H1 (cell line): Measurements from ENCODE around the gene CNST. TPM values are rescaled to one million over a fixed set of nuclear protein-coding genes. Genes with fewer than 3 reads are reported as not detected.

ENCODE experiments used
- CTCF ChIA-PET: fragments of 300-600 bp; sonication (Branson Sonifier 250); formaldehyde crosslinking; loops from one replicate; lab custom pipeline; 2021; ENCODE audit not compliant: partially characterized antibody; lab: Charles Lee
- POLR2A ChIA-PET: fragments of 300-600 bp; sonication (Branson Sonifier 250); formaldehyde crosslinking; loops from one replicate; lab custom pipeline; 2021; ENCODE audit warnings: inconsistent platforms; ENCODE audit not compliant: partially characterized antibody; lab: Charles Lee
- DNase-seq, 2 experiments: peaks; one replicate each; pipeline versions ENCODE4 v3.0.0 to v3.0.0-alpha.2; 2010 to 2022; ENCODE audit warnings: low spot score in 2 of 2, low read depth in 1 of 2, mixed read lengths in 1 of 2
- FAIRE-seq: peaks from 2 replicates; lab custom pipeline; 2011; peaks lifted over from hg19 to GRCh38; lab: Jason Lieb, UNC
- H2AFZ ChIP-seq: 2 replicates; pipeline ENCODE4 v1.8.1; 2012; ENCODE audit warnings: low read length, inconsistent platforms
- H2AK5ac ChIP-seq: 2 replicates; pipeline ENCODE4 v1.6.1; 2013; ENCODE audit warnings: low read depth, low read length
- H2BK120ac ChIP-seq: replicated peaks from 2 replicates; pipeline ENCODE3; 2013; ENCODE audit warnings: low read depth, low read length, inconsistent platforms
- H2BK12ac ChIP-seq: 2 replicates; pipeline ENCODE4 v1.6.1; 2013; ENCODE audit warnings: low read depth, low read length
- H2BK15ac ChIP-seq: 2 replicates; pipeline ENCODE4 v1.6.1; 2013; ENCODE audit warnings: low read length
- H2BK20ac ChIP-seq: 2 replicates; pipeline ENCODE4 v1.6.1; 2013; ENCODE audit warnings: low read length
- H2BK5ac ChIP-seq: 2 replicates; pipeline ENCODE4 v1.6.1; 2013; ENCODE audit warnings: low read depth, low read length
- H3K14ac ChIP-seq: 2 replicates; pipeline ENCODE4 v1.6.1; 2013; ENCODE audit warnings: inconsistent platforms; ENCODE audit not compliant: insufficient read length
- H3K18ac ChIP-seq: 2 replicates; pipeline ENCODE4 v1.6.1; 2013; ENCODE audit warnings: low read length; ENCODE audit errors: extremely low read depth
- H3K23ac ChIP-seq: 2 replicates; pipeline ENCODE4 v1.6.1; 2013; ENCODE audit warnings: inconsistent platforms; ENCODE audit not compliant: insufficient read length
- H3K23me2 ChIP-seq: 2 replicates; pipeline ENCODE4 v1.6.1; 2013; ENCODE audit warnings: low read depth, low read length
- H3K27ac ChIP-seq: 2 replicates; pipeline ENCODE4 v1.6.1; 2011; ENCODE audit warnings: low read depth, low read length, inconsistent platforms
- H3K27me3 ChIP-seq, 4 experiments: replicated peaks in 1 of 4; 1 replicate in 1 of 4; 2 replicates in 3 of 4; pipeline versions ENCODE4 v1.6.1 to v1.8.1; 2011 to 2013; ENCODE audit warnings: low read length in 3 of 4, mild to moderate bottlenecking in 3 of 4, inconsistent platforms in 2 of 4, mixed read lengths in 2 of 4, moderate library complexity in 1 of 4; ENCODE audit not compliant: control insufficient read depth in 3 of 4, insufficient read depth in 3 of 4; ENCODE audit errors: extremely low read depth in 1 of 4
- H3K36me3 ChIP-seq, 4 experiments: 2 replicates each; pipeline versions ENCODE4 v1.6.1 to v1.8.1; 2011 to 2013; ENCODE audit warnings: mild to moderate bottlenecking in 4 of 4, low read length in 3 of 4, moderate library complexity in 2 of 4, control low read depth in 1 of 4, inconsistent platforms in 1 of 4; ENCODE audit not compliant: insufficient read depth in 4 of 4, control insufficient read depth in 2 of 4
- H3K4ac ChIP-seq: replicated peaks from 2 replicates; pipeline ENCODE3; 2013; ENCODE audit warnings: low read length, low read depth, mixed read lengths, inconsistent platforms; ENCODE audit not compliant: insufficient read length
- H3K4me1 ChIP-seq, 4 experiments: replicated peaks in 1 of 4; 1 replicate in 1 of 4; 2 replicates in 3 of 4; pipeline versions ENCODE4 v1.6.1 to v1.8.1; 2011 to 2013; ENCODE audit warnings: low read length in 3 of 4, inconsistent platforms in 2 of 4, mixed read lengths in 1 of 4; ENCODE audit not compliant: insufficient read depth in 4 of 4, control insufficient read depth in 3 of 4
- H3K4me2 ChIP-seq, 2 experiments: 2 replicates each; pipeline versions ENCODE4 v1.6.1 to v1.8.1; 2011 to 2013; ENCODE audit warnings: low read depth in 2 of 2, low read length in 2 of 2, control low read depth in 1 of 2, inconsistent platforms in 1 of 2, mild to moderate bottlenecking in 1 of 2; ENCODE audit not compliant: insufficient read depth in 1 of 2
- H3K4me3 ChIP-seq, 4 experiments: fragments of 200-600, 300-600 bp in 1 of 4; sonication (generic), shearing (Covaris generic), sonication (Bioruptor Twin) in 1 of 4; 2 replicates each; pipeline versions ENCODE4 v1.5.1 to v1.8.1; 2011 to 2016; ENCODE audit warnings: low read length in 4 of 4, low read depth in 3 of 4, control low read depth in 2 of 4, inconsistent platforms in 2 of 4, mild to moderate bottlenecking in 2 of 4, mixed read lengths in 1 of 4, moderate library complexity in 1 of 4; ENCODE audit not compliant: insufficient read depth in 2 of 4; ENCODE audit errors: extremely low read depth in 1 of 4
- H3K56ac ChIP-seq: replicated peaks from 2 replicates; pipeline ENCODE3; 2013; ENCODE audit warnings: low read depth, mild to moderate bottlenecking, mixed read lengths, low read length, inconsistent platforms; ENCODE audit not compliant: insufficient read length
- H3K79me1 ChIP-seq: 2 replicates; pipeline ENCODE4 v1.6.1; 2013; ENCODE audit warnings: low read depth, low read length, control low read depth
- H3K79me2 ChIP-seq, 2 experiments: 2 replicates each; pipeline versions ENCODE4 v1.6.1 to v1.8.1; 2012 to 2013; ENCODE audit warnings: low read length in 2 of 2, mild to moderate bottlenecking in 2 of 2, inconsistent platforms in 1 of 2; ENCODE audit not compliant: insufficient read depth in 2 of 2, control insufficient read depth in 1 of 2
- H3K9ac ChIP-seq, 4 experiments: replicated peaks in 1 of 4; 1 replicate in 1 of 4; 2 replicates in 3 of 4; pipeline versions ENCODE4 v1.6.1 to v1.8.1; 2011 to 2013; ENCODE audit warnings: low read depth in 3 of 4, low read length in 3 of 4, control low read depth in 2 of 4, mild to moderate bottlenecking in 2 of 4, moderate library complexity in 2 of 4, inconsistent platforms in 1 of 4; ENCODE audit errors: extremely low read depth in 1 of 4
- H3K9me3 ChIP-seq, 2 experiments: 2 replicates each; pipeline versions ENCODE4 v1.6.1 to v1.8.1; 2012 to 2013; ENCODE audit warnings: mild to moderate bottlenecking in 2 of 2, moderate library complexity in 2 of 2, control low read depth in 1 of 2, inconsistent platforms in 1 of 2, low read depth in 1 of 2, low read length in 1 of 2, mixed read lengths in 1 of 2; ENCODE audit not compliant: insufficient read depth in 2 of 2
- H4K20me1 ChIP-seq, 2 experiments: replicated peaks in 1 of 2; 2 replicates each; pipeline versions ENCODE3 to v1.8.1; 2011 to 2013; ENCODE audit warnings: inconsistent platforms in 2 of 2, low read length in 2 of 2, mild to moderate bottlenecking in 1 of 2; ENCODE audit not compliant: insufficient read depth in 2 of 2, control insufficient read depth in 1 of 2
- H4K5ac ChIP-seq: 2 replicates; pipeline ENCODE4 v1.6.1; 2013; ENCODE audit warnings: low read length, low read depth, mixed read lengths, inconsistent platforms; ENCODE audit not compliant: insufficient read length
- H4K8ac ChIP-seq: 2 replicates; pipeline ENCODE4 v1.8.0; 2013; ENCODE audit warnings: mild to moderate bottlenecking, moderate library complexity, low read length, inconsistent platforms; ENCODE audit not compliant: insufficient read depth; ENCODE audit errors: extremely low read depth
- H4K91ac ChIP-seq: replicated peaks from 2 replicates; pipeline ENCODE3; 2013; ENCODE audit warnings: low read length, mixed read lengths, inconsistent platforms; ENCODE audit not compliant: insufficient read length
- EGR1 ChIP-seq: IDR thresholded peaks from 2 replicates; pipeline ENCODE4 v1.6.1; 2011; ENCODE audit warnings: low read depth, low read length, borderline replicate concordance
- EZH2 ChIP-seq: fragments of 200-600 bp; sonication (generic); IDR thresholded peaks from 2 replicates; pipeline ENCODE4 v1.7.1; 2012; ENCODE audit warnings: low read depth, mild to moderate bottlenecking, moderate library complexity, low read length, inconsistent platforms; ENCODE audit not compliant: severe bottlenecking
- POLR2A ChIP-seq, 2 experiments: IDR thresholded peaks; 1 replicate in 1 of 2; 2 replicates in 1 of 2; pipeline ENCODE4 v1.6.1; 2011; ENCODE audit warnings: low read depth in 2 of 2, low read length in 2 of 2, mild to moderate bottlenecking in 2 of 2; ENCODE audit errors: control extremely low read depth in 1 of 2
- WGBS, 2 experiments: shearing (Covaris generic) in 1 of 2; methylation state at CpG; one replicate each; pipeline versions ENCODE4 v1.1.6 to v1.1.7; 2013 to 2015; ENCODE audit warnings: low lambda C conversion rate in 2 of 2, mixed read lengths in 2 of 2, inconsistent platforms in 1 of 2, low coverage in 1 of 2, missing lambda C conversion rate in 1 of 2; ENCODE audit not compliant: insufficient replicate concordance in 2 of 2, insufficient coverage in 1 of 2, insufficient read length in 1 of 2; ENCODE audit errors: extremely low coverage in 1 of 2, missing lambda C conversion rate in 1 of 2; 5-methylcytosine and 5-hydroxymethylcytosine counted together
- polyA plus RNA-seq, 7 experiments: library from polyadenylated mRNA; depleted of rRNA in 3 of 7; stranded (reverse) in 5 of 7; unstranded in 2 of 7; fragments of >200 nt in 5 of 7; fragments of 200-250 nt in 2 of 7; gene quantifications; 1 replicate in 5 of 7; 2 replicates in 1 of 7; 4 replicates in 1 of 7; pipeline versions ENCODE4 v1.2.1 to v1.2.3, GENCODE V29; 2011 to 2013; ENCODE audit warnings: missing spikeins in 2 of 7, mixed read lengths in 2 of 7
- total RNA-seq: library from RNA; stranded (reverse); fragmentation: NEBNext Ultra II Directional; extraction: Animal tissue kit (Norgen Biotek cat#: 25700); gene quantifications from 2 replicates; pipeline ENCODE4 v1.2.1, GENCODE V29; 2021

The CNST gene
- total and polyA plus RNA-seq, 2 of the 8 experiments (the other 6 are each of a cell fraction or from before 2014, with no cell fraction given), result 5.3 to 21.3 TPM

- no peak overlapping the region for H2BK5ac ChIP-seq
- no peaks in the 10 kb centered on the region for H3K27me3 ChIP-seq
- no peaks in the 10 kb centered on the region for H3K23me2 ChIP-seq
- no peak overlapping the region for H2BK120ac ChIP-seq
- ChIA-PET POLR2A (interaction anchor here (2.5 kb wide), 1 partner anchor 28 kb away, joined by 7 read pairs; the partner anchor contains the start of gene SCCPDH), CTCF (interaction anchor here (0.6 to 11.0 kb wide), 24 partner anchors 9 to 755 kb away, joined by 3 to 91 read pairs (median 4); partner anchors contain the start of gene CNST)
- H3K23ac ChIP-seq, result no peak overlapping the region
- H2AFZ ChIP-seq, result no peak overlapping the region
- no peak for FAIRE-seq
- H4K8ac ChIP-seq, result no peak overlapping the region
- no peak overlapping the region for H4K5ac ChIP-seq
- no peak overlapping the region for H2BK15ac ChIP-seq
- H3K9ac ChIP-seq, result no peak overlapping the region
- H4K91ac ChIP-seq, result no peak overlapping the region
- H2BK12ac ChIP-seq, result no peak overlapping the region
- H3K27ac ChIP-seq, result no peak overlapping the region
- H2BK20ac ChIP-seq, result no peak overlapping the region
- no peaks in the 10 kb centered on the region for H3K4me1 ChIP-seq
- H3K18ac ChIP-seq, result no peak overlapping the region
- no peak overlapping the region for H3K4me3 ChIP-seq
- no peaks in the 10 kb centered on the region for H3K36me3 ChIP-seq
- DNase-seq, result no peak
- no peak overlapping the region for H3K4me2 ChIP-seq
- no peak overlapping the region for H3K56ac ChIP-seq
- WGBS, 2 experiments, result 95% methylated on average over 5 of the region's 5 CpGs; no CpG with 5 or more reads in 1 of the 2 experiments
- no peak overlapping the region for H2AK5ac ChIP-seq
- TF ChIP-seq EZH2 (no peak), EGR1 (no peak), POLR2A (IDR thresholded peaks at IDR 0.05; ENCODE audit: control extremely low read depth in 1 of 2, low read depth in 2 of 2, low read length in 2 of 2) (no peak)
- no peaks in the 10 kb centered on the region for H3K79me1 ChIP-seq
- peaks cover 0 to 2% of the 10 kb centered on the region in 2 experiments; a peak in 1 of 4 replicates for H3K9me3 ChIP-seq
- H4K20me1 ChIP-seq, result no peaks in the 10 kb centered on the region
- H3K14ac ChIP-seq, result no peak overlapping the region
- H3K4ac ChIP-seq, result no peak overlapping the region
- H3K79me2 ChIP-seq, result no peaks in the 10 kb centered on the region
Measured at GRCh38 chr1:246695666-246696065, 129.4 kb downstream of the CNST start.
